Thyroid gland (tissue), 4 donors: ENCODE data around the gene SPAAR. TPM values are rescaled to one million over a fixed set of nuclear protein-coding genes. Genes with fewer than 3 reads are reported as not detected.

ENCODE experiments used
- DNase-seq, 2 donors: peaks; one replicate each; pipeline ENCODE4 v3.0.0-alpha.2; 2019
- H3K27ac ChIP-seq, 3 donors: fragments of 200-600 bp; sonication (generic); 1 replicate in 2 of 3; 2 replicates in 1 of 3; pipeline ENCODE4 v1.5.1; 2016 to 2019; ENCODE audit warnings: mild to moderate bottlenecking in 1 of 3, moderate library complexity in 1 of 3
- H3K27me3 ChIP-seq: fragments of 200-600 bp; sonication (generic); one replicate; pipeline ENCODE4 v1.5.1; 2019
- H3K36me3 ChIP-seq, 2 donors: fragments of 200-600 bp; sonication (generic); one replicate each; pipeline ENCODE4 v1.5.1; 2016 to 2019
- H3K4me1 ChIP-seq, 2 donors: fragments of 200-600 bp; sonication (generic); one replicate each; pipeline ENCODE4 v1.5.1; 2017 to 2019
- H3K4me3 ChIP-seq, 3 donors: fragments of 200-600 bp; sonication (generic); replicated peaks in 1 of 3; 1 replicate in 2 of 3; 2 replicates in 1 of 3; pipeline ENCODE4 v1.5.1; 2016; ENCODE audit warnings: mild to moderate bottlenecking in 1 of 3
- H3K9me3 ChIP-seq: fragments of 200-600 bp; sonication (generic); one replicate; pipeline ENCODE4 v1.5.1; 2017
- POLR2A ChIP-seq, 2 donors: fragments of 450-650 bp; IDR thresholded peaks; one replicate each; pipeline ENCODE4 v1.6.1; 2017; ENCODE audit warnings: antibody characterized with exemption in 2 of 2, mild to moderate bottlenecking in 2 of 2, moderate library complexity in 1 of 2
- WGBS, 2 donors: methylation state at CpG; one replicate each; pipeline ENCODE4 v1.1.5; 2017; 5-methylcytosine and 5-hydroxymethylcytosine counted together
- intact Hi-C: fragments of 100-400 bp; cut with DNase I; formaldehyde crosslinking; loops from one replicate; pipeline ENCODE4 v1.15.1; 2023
- total RNA-seq, 4 donors: library from RNA; depleted of rRNA; stranded (reverse); fragments of >200 nt; gene quantifications; one replicate each; pipeline ENCODE4 v1.2.3, GENCODE V29; 2016
- TF ChIP-seq, protein P1 (sequence below), 6 experiments: fragments of 200-600 bp in 3 of 6; fragments of 450-650 bp in 3 of 6; sonication (generic) in 3 of 6; IDR thresholded peaks; one replicate each; pipeline ENCODE4 v1.5.1; 2016 to 2019; ENCODE audit warnings: antibody characterized with exemption in 6 of 6, mild to moderate bottlenecking in 2 of 6, inconsistent platforms in 1 of 6, moderate library complexity in 1 of 6

The SPAAR gene
- total RNA-seq, 4 donors from 2014 or later, result 2.1 to 8.1 (median 3.6) TPM

DNA sequence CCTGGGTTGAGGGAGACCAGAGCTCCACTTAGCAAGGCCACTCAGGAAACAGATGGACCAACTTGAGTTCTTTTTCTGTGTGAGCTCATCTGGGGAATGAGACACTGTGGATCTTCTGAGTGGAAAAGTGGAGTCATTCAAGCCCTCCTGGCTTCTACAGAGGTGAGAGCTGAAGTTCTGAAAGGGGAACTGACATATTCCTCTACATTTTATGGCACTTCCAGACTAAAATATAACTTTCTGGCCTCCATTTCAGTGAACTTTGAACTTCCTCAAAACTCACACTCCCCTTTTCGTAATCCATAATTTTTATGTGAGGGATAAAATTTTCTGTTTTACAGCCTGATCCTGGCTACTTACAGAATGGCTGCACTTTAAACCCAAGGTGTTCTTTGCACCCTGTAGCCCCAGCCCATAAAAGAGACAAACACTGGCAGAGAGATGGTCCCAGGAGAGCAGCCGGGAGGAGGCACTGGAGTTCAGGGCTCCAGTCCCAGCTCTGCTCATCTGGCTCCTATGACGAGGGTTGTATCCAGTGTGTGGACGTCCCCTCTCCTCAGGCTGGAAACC, 10.8 kb downstream of the SPAAR start:
- H3K27ac ChIP-seq, result peak overlapping the region; percentile 15 to 79 (median 51)
- no peaks in the 10 kb centered on the region for H3K27me3 ChIP-seq
- H3K36me3 ChIP-seq, result no peaks in the 10 kb centered on the region
- H3K9me3 ChIP-seq, result no peaks in the 10 kb centered on the region
- TF ChIP-seq, protein P1, sequence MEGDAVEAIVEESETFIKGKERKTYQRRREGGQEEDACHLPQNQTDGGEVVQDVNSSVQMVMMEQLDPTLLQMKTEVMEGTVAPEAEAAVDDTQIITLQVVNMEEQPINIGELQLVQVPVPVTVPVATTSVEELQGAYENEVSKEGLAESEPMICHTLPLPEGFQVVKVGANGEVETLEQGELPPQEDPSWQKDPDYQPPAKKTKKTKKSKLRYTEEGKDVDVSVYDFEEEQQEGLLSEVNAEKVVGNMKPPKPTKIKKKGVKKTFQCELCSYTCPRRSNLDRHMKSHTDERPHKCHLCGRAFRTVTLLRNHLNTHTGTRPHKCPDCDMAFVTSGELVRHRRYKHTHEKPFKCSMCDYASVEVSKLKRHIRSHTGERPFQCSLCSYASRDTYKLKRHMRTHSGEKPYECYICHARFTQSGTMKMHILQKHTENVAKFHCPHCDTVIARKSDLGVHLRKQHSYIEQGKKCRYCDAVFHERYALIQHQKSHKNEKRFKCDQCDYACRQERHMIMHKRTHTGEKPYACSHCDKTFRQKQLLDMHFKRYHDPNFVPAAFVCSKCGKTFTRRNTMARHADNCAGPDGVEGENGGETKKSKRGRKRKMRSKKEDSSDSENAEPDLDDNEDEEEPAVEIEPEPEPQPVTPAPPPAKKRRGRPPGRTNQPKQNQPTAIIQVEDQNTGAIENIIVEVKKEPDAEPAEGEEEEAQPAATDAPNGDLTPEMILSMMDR (IDR thresholded peaks at IDR 0.05), result no peak
- no peak for TF ChIP-seq POLR2A (IDR thresholded peaks at IDR 0.05)
- H3K4me3 ChIP-seq, result no peak overlapping the region
- WGBS, 2 donors, result 81 to 82% methylated on average over 4 of the region's 4 CpGs
- intact Hi-C loops, result no loop called here
- DNase-seq, result no peak
- H3K4me1 ChIP-seq, result peaks cover 19 to 48% of the 10 kb centered on the region in 2 donors

DNA sequence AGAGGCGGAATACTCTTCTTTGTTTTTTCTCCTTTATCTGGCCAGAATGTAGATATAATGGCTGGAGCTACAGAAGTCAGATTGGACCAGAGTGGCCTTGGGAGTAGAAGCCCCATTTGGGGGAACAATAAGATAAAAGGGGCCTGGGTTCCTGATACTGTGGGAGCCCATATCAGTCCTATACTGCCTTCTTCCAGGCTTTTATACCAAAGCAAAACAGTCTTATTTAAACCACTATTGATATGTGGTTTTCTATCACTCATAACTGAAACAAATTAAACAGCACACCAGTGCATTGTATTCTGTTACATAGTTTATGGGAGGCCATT, 14.3 kb downstream of the SPAAR start:
- H3K4me1 ChIP-seq, result peaks cover 19 to 42% of the 10 kb centered on the region in 2 donors
- H3K27ac ChIP-seq, result peak overlapping the region; percentile 26 to 75 (median 60)
- H3K27me3 ChIP-seq, result no peaks in the 10 kb centered on the region
- TF ChIP-seq, protein P1 (IDR thresholded peaks at IDR 0.05), result no peak
- no peak for TF ChIP-seq POLR2A (IDR thresholded peaks at IDR 0.05)
- no peak overlapping the region for H3K4me3 ChIP-seq
- DNase-seq, result no peak
- 97 to 100% methylated on average over 1 of the region's 1 CpG for WGBS, 2 donors
- H3K9me3 ChIP-seq, result no peaks in the 10 kb centered on the region
- no peaks in the 10 kb centered on the region for H3K36me3 ChIP-seq
- intact Hi-C loops, result no loop called here

DNA sequence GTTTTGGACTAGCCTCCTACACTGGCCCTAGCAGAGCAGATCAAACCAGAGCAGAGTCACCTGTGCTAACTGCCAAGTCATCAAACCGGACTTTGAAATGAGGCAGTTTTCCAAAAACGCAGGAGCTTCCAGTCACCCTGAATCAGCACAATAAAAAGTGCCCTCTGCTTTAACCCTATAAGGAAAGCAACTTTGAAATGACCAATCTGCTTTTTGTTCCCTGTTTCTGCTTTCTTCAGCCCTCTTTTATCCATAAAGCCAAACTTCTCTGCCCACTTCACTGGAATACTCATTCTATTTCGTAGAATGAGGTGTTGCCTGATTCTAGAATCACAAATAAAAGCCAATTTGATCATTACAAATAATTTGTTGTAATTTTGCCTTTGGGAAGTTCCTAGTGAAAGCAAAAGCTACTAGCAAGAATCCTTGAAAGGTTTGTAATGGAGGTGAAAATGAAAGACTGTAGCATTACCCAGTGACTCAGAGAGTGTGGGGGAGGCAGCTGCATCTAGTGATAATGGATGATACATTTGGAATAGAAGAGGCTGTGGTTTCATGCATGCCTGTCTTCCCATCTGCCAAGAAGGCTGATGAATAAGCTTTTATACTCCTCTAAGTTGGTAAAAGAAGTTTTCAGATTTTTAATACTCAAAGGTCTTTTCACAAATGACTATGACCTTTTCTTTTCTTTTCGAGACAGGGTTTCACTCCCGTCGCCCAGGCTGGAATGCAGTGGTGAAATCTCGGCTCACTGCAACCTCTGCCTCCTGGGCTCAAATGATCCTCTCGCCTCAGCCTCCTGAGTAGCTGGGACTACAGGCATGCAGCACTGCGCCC, 14.9 kb downstream of the SPAAR start:
- Histone ChIP-seq H3K27ac (peak overlapping the region; percentile 60 to 77 (median 75)), H3K9me3 (no peaks in the 10 kb centered on the region), H3K4me3 (no peak overlapping the region), H3K36me3 (no peaks in the 10 kb centered on the region), H3K4me1 (peaks cover 19 to 36% of the 10 kb centered on the region in 2 donors), H3K27me3 (no peaks in the 10 kb centered on the region)
- peak; percentile 63 to 68 for DNase-seq
- TF ChIP-seq, protein P1 (IDR thresholded peaks at IDR 0.05), result no peak
- peak in 1 of 2 donors; percentile 9 for TF ChIP-seq POLR2A (IDR thresholded peaks at IDR 0.05)
- intact Hi-C loops, result no loop called here
- 65 to 66% methylated on average over 9 of the region's 9 CpGs for WGBS, 2 donors

DNA sequence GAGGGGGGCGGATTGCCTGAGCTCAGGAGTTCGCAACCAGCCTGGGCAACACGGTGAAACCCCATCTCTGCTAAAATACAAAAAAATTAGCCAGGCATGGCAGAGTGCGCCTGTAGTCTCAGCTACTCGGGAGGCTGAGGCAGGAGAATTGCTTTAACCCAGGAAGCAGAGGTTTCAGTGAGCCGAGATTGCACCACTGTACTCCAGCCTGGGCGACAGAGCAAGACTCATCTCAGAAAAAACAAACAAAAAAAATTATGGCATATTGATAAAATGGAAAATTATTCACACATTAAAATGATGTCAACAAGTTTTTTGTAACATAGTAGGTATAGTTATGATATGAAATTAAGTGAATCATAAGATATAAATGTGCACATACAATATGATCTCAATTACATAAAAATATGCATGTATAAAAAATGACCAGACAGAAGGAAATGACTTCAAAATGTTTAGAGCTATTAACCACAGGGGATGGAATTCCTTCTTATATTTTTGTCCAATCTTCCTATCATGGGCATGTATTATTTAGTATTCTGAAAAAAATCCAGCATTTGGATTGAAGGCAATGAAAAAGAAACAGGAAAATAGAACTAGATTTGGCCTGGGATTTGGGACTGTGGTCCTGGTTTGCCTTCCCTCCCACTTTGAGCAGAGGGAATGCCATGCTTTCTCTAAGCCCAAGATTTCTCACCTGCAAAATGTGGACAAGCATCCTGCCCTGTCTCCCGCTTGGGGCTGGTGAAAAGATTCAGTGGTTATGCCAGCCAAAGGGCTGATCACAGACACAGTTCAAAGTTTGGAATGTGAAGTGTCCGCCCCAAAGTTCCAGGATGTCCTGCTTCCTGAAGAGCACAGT, 19.5 kb downstream of the SPAAR start:
- WGBS, 2 donors, result 78 to 79% methylated on average over 9 of the region's 9 CpGs
- intact Hi-C loops, result no loop called here
- Histone ChIP-seq H3K27ac (peak overlapping the region in 1 of 3 donors; percentile 43), H3K36me3 (no peaks in the 10 kb centered on the region), H3K9me3 (no peaks in the 10 kb centered on the region), H3K27me3 (no peaks in the 10 kb centered on the region), H3K4me1 (peaks cover 8 to 22% of the 10 kb centered on the region in 2 donors), H3K4me3 (no peak overlapping the region)
- no peak for DNase-seq
- TF ChIP-seq POLR2A (IDR thresholded peaks at IDR 0.05), result no peak
- TF ChIP-seq, protein P1 (IDR thresholded peaks at IDR 0.05), result no peak
